Bone marrow (tissue), 2 donors: ENCODE results near the gene PPFIA4.

Experiments used
- DNase-seq, 2 donors: peaks; one replicate each; lab custom pipeline; 2025; lab: John Stamatoyannopoulos, UW

Gene PPFIA4

DNA sequence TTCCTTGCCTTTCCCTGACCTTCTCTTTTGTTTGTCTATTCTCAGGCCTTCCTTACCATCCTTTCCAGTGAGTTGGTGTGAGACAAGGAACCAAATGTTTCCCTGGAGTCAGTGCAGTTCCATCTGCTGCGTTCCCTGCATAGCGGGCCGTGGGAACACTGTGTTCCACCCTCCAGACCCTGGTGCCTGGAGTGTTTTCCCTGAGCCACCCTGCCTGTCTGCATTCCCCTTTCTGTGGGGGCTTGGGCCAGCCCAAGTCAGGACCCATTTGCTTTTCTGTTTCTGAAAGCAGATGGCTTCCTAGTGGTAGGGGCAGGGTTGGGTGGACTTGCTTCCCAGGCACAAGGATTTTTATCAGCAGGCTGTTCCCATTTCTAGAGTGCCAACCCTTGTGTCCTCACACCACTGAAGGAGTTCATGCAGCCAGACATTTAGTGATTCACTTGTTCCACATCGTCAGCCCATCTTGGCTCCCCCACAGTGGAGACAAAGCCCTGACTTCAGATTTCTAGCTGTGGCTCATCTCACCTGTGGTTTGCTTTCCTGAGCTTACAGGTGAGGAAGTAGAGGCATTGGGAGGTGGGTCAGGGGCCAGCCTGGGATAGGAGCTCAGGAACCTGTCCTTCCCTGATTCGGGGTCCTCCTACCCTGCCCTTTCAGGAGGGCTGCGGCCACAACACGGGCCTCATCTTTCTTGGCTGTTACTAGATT lies 73.7 kb downstream of the PPFIA4 start:
- DNase-seq: no peak

DNA sequence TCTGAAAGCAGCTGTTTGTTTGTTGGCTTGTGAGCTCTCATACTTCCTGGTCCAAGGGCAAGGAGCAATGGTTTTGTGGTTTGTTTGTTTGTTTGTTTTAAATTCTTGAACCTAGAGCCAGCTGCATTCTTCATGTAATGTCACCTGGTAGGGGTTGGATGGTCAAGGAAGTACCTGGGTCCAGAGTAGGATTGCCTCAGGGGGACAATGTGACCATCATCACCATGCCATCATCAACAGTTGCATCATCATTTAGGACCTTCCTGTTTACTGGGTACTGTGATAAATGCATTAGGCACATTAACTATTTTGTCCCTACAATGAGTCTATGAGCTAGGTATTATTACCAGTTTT lies 74.2 kb downstream of the PPFIA4 start:
- no peak for DNase-seq

DNA sequence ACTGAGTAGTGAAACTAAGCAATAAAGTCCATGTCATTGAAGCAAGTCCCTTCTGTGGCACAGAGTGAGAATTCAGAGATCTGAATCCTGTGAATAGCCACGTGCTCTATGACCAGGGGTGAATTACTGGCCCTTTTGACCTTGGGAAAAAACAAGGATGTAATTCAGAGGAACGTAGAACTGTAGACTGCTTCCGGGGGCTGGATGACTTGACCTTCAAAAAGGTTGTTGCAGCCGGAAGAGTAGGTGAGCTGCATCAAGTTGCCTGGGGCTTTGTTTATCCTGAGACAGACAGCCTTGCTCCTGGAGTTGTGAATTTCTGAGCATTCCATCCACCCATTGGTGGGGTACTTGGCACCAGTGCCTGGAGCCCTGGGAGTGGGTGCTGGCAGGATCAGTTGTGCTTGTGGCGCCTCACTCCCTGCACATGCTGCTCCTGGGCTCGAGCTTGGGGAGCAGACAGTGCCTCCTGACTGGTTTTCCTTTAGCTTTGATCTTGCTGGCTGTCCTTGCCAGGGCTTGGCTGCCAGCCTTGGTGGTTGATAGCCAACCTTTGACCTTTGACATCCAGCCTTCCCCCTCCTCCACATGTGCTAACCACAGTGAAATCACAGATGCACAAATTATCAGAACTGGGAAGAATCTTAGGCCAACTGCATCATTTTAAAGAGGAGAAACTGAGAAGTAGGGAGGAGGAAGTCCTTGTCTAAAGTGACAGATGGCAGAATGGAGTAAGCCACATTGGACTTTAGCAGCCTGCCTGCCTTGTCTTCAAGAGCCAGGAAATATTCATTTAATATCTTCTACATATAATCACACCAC lies 75.7 kb downstream of the PPFIA4 start:
- no peak for DNase-seq

GRCh38 chr1:203103216-203103615 lies 76.9 kb downstream of the PPFIA4 start:
- no peak for DNase-seq

GRCh38 chr1:203103829-203104495 lies 77.7 kb downstream of the PPFIA4 start:
- DNase-seq: no peak

GRCh38 chr1:203104789-203105390 lies 78.6 kb downstream of the PPFIA4 start:
- no peak for DNase-seq

- no peak for DNase-seq
Observed at GRCh38 chr1:203112475-203112874, 86.2 kb downstream of the PPFIA4 start.

DNA sequence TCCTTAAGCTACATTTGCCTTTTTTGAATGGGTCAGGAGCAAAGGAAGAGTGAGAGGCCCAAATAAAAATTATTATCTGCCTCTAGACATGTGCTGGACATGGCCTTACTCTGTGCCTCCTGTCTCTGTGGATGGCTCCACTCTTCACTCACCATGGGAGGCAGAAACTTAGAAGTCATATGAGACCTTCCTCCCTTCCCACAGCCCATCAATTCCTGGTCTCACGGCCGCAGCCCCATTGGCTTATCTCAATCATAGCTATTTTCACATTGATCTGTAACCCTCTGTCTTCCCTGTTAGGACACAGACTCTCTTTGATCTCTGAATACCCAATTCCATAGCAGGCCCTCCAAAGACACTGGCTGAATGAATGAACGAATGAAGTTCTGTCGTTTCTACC lies 87.0 kb downstream of the PPFIA4 start:
- DNase-seq: no peak

DNA sequence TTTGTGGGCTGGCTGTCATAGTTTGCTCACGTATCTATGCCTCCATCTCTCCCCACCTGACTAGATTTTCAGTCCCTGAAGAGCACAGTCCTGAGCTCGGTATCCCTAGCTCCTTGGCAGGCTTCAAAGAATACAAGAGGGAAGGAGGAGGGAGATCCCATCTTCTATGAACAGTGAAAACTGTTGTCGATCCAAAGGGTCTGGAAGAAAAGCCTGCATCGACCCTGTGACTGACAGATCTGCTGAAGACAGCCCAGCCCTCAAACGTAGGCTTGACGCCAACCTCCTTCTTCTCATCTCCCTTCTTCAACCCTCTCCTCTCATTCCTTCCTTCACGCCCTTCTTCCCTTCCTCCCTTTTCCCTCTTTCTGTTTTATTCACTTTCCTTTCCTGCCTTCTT lies 87.9 kb downstream of the PPFIA4 start:
- DNase-seq: no peak

DNA sequence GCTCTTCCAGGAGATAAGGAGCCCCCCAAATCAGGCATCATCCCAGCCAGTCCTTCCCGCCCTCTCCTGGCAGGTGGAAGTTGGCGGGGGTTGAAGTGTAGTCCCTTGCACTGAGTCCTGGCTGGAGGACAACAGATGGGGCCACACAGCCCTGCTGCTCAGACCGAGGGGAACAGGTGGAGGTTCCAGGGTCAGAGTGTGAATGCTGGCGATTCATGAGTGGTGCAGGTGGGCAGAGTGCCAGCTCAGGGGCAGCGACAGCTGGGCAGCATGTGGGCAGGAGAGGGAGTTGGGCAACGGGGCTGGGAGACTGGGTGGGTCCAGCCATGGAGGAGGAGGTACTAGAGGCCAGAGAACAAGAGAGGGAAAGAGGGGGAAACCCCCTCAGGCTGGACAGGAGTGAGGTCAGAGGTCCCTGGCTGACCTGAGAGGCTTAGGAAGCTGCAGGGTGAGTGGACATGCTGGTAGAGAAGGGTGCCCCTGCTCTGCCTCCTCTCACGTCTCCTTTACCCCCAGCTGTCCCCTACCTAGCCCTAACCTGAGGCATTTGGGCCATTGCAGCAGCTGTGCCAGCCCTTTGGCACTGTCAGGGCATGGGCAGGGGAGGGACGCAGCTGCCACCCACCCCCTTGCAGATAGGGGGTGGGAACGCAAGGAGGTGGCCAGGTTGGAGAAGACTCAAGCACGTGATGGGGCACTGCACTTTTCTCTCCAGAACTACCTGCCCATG lies 90.0 kb downstream of the PPFIA4 start:
- DNase-seq: no peak

- peak; percentile 13 to 18 for DNase-seq
Observed at GRCh38 chr1:203117611-203118575, 91.6 kb downstream of the PPFIA4 start.

DNA sequence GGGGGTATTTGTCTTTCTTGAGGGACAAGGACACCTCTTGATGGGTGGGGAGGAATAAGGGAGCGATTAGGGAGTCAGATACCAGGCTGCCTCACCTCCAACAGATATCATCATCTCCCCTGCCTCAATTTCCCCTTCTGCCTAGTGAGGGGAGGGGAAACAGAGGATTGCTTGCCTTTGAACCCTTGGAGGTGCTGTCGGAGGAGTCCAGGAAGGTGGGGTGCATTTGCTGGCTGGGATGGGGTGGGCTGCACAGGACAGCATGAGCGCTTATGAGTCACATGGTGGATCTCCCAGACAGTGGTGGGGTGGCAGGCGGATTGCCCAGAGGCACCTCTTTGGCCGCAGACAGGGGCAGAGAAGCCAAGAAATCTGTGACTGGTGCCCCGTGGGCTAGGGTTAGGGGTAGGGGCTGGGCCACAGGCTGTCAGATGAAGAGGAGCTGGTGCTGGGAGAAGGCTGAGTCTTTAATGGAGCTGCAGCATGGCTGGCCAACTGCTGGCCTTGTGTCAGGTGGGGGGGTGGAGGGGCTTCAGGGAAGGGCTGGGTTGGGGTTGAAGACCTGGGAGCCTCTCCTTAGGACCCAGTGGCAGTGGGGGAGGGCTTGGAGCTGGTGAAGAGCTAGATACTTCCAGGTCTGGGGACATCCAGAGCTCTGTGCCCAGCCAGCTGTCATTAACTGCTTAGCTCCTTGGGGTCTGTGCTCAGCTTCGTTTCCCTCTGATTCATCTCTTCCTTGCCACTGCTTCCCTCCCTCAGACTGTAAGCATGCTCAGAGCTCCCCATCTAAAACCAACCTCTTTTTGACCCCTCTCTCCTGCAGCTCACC lies 94.2 kb downstream of the PPFIA4 start:
- no peak for DNase-seq

DNA sequence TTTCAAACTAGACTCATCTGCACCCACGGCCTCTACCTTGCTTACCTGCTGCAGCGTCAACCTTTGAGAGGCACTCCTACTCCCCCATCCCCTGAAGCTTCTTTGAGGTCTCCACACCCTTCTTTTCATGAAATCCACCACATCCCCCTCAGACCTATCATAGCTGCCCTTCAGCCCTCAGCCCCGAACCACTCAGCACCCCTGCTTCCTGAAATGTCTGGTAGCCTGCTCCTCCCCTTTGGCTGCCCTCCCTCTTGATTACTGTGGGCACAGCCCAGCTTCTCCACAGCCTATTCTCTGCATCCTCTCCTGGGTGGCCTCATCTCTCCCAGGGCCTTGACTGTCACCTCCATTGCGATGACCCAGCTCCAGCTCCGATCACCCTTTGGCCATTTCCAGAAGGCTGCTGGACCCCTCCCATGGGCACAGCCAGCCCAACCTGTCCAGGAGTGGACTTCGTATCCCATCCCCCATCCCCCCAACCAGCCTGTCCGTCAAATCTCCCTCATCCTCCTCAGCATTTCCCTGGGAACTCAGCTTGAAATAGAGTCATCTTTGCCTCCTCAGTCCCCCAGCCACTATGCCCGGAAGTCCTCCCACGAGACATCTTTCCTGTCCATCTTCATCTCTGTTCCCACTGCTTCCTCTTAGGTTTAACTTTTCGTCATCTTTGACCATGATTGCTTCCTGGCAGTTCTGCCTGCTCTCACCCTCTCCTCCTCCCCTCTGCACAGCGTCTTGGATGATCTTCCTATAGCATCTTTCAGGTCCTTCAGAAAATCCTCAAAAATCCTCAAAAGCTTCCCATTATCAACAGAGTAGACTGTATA lies 95.1 kb downstream of the PPFIA4 start:
- DNase-seq: no peak

DNA sequence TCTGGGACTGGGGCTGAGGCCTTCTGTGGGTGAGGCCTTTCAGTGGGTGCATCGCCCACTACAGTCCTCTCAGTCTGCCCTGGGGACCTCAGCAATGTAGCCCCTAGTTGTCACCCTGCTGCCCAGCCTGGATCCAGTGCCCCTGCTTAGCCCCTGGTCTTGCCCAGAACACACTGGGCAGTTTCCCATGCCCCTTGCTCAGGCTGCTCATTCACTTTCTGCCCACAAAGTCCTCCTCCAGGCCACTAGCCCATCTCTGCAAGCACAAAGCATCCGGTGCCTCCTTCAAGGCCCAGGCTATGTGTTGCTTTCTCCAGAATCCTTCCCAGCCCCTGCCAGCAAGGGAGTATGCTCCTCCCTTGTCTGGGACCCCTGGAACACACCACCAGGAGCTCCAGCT lies 95.9 kb downstream of the PPFIA4 start:
- no peak for DNase-seq

DNA sequence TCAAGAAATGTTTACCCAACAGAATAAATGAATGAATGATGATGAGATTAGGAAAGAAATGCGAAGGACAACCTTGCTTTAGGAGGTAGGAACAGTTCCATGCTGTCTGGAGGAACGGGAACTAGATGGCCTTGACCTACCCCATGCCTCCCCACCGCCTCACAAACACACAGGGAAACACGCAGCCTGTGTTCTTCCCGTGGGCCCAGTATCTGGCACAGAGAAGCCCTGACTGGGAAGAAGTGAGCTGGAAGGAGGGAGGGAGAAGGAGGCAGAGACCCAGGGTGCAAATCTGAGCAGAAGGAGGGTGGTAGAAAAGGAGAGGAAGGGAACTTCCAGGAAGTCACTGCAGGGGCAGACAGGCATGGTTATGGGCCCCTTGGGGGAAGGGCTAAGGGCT lies 97.7 kb downstream of the PPFIA4 start:
- no peak for DNase-seq

DNA sequence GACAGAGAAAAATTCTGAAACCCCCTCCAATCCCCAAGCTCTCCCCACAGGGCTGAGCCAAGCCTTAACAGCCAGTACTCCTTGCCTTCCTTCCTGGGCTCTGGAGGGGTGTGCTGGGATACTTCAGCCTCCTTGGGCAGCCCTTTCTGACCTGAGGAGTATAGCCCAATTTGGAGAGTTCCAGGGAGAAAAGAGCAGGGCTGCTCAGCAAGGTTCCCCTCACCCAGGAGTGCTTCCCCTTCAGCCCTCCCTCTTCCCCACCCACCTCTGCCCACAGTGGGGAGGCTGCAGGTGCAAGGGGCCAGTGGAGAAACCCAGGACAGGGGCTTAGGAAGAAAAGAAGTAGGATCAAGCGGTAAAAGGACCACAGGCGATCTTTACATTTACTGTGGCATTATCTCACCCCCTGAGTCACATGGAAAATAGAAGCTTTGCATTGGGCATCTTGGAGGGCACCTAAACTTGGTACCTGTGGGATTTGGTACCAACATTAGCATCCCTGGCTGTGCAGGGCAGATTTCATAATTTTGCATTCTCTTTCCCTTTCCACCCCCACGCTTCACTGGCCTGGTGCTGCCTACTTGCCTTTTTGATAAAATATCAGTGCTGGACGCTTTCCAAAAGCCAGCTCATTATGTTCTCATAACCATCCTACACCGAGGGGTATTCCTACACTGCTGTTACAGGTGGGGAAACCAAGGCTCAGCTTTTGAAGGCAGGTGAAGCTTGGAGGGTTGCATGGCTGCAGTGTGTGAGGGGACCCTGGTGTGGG lies 98.4 kb downstream of the PPFIA4 start:
- DNase-seq: no peak

- no peak for DNase-seq
Observed at GRCh38 chr1:203126151-203126865, 100.0 kb downstream of the PPFIA4 start.
